Stimulated activated naive CD8-positive, alpha-beta T cell treated with anti-CD3 and anti-CD28 coated beads, Interleukin-15, amount 100 ng/mL, for 72 hours (primary cell): ENCODE results near the gene BMP8A.
A peak's percentile ranks its signal among the peaks of the same experiment; 100 is the strongest.
"Not testable (repeated sequence)": the region's sequence is repeated elsewhere in the genome, so short reads cannot be mapped to it uniquely, and the experiment has no call there.

Experiments used
- ATAC-seq: fragments of 150-1000 bp; cut with Tn5 transposase; 2 replicates; pipeline ENCODE4 v1.10.0; 2021; ENCODE audit warnings: mild to moderate bottlenecking, moderate library complexity
- DNase-seq, 2 donors: peaks; one replicate each; pipeline ENCODE4 v3.0.0; 2021 to 2022
- H3K27ac Mint-ChIP-seq, 2 donors: one replicate each; pipeline ENCODE4 v1.8.0; 2022; ENCODE audit warnings: mild to moderate bottlenecking in 2 of 2, mixed read lengths in 2 of 2, moderate library complexity in 2 of 2
- H3K27me3 Mint-ChIP-seq: one replicate; pipeline ENCODE4 v1.8.0; 2022; ENCODE audit warnings: mixed read lengths
- H3K4me1 Mint-ChIP-seq: one replicate; pipeline ENCODE4 v1.8.0; 2022; ENCODE audit warnings: mild to moderate bottlenecking, mixed read lengths
- H3K4me3 Mint-ChIP-seq, 2 donors: one replicate each; pipeline ENCODE4 v1.8.0; 2022; ENCODE audit warnings: mild to moderate bottlenecking in 2 of 2, mixed read lengths in 2 of 2, moderate library complexity in 1 of 2
- H3K9me3 Mint-ChIP-seq, 2 donors: one replicate each; pipeline ENCODE4 v1.8.0; 2022; ENCODE audit warnings: mixed read lengths in 2 of 2

The BMP8A gene

GRCh38 chr1:39493043-39493810 is 1.8 kb downstream of the BMP8A start:
- DNase-seq, ATAC-seq, H3K27ac Mint-ChIP-seq, H3K9me3 Mint-ChIP-seq: not testable (repeated sequence)
- Mint-ChIP-seq H3K4me1 (peaks cover 24% of the 10 kb centered on the region), H3K27me3 (peaks cover 66% of the 10 kb centered on the region), H3K4me3 (peak overlapping the region in 1 of 2 donors; percentile 62)

GRCh38 chr1:39494671-39495410 is 3.4 kb downstream of the BMP8A start:
- no peak for DNase-seq
- no peak for ATAC-seq
- H3K27ac Mint-ChIP-seq: no peak overlapping the region
- no peak overlapping the region for H3K4me3 Mint-ChIP-seq
- H3K9me3 Mint-ChIP-seq: no peaks in the 10 kb centered on the region
- peaks cover 16% of the 10 kb centered on the region for H3K4me1 Mint-ChIP-seq
- H3K27me3 Mint-ChIP-seq: peaks cover 64% of the 10 kb centered on the region

- not testable (repeated sequence) for ATAC-seq, H3K4me3 Mint-ChIP-seq, DNase-seq, H3K27ac Mint-ChIP-seq, H3K4me1 Mint-ChIP-seq, H3K9me3 Mint-ChIP-seq
- peaks cover 59% of the 10 kb centered on the region for H3K27me3 Mint-ChIP-seq
Observed at GRCh38 chr1:39496520-39496919, 5.1 kb downstream of the BMP8A start.

- Mint-ChIP-seq H3K27me3 (peaks cover 51% of the 10 kb centered on the region), H3K4me1 (no peaks in the 10 kb centered on the region), H3K9me3 (no peaks in the 10 kb centered on the region), H3K4me3 (no peak overlapping the region), H3K27ac (no peak overlapping the region)
- DNase-seq (no peak), ATAC-seq (no peak)
Observed at GRCh38 chr1:39497585-39497984, 6.1 kb downstream of the BMP8A start.

GRCh38 chr1:39498096-39498710 is 6.8 kb downstream of the BMP8A start:
- not testable (repeated sequence) for ATAC-seq, H3K27ac Mint-ChIP-seq, H3K4me1 Mint-ChIP-seq, H3K9me3 Mint-ChIP-seq, H3K4me3 Mint-ChIP-seq, DNase-seq
- peaks cover 45% of the 10 kb centered on the region for H3K27me3 Mint-ChIP-seq

- peaks cover 39% of the 10 kb centered on the region for H3K27me3 Mint-ChIP-seq
- not testable (repeated sequence) for H3K27ac Mint-ChIP-seq, H3K4me1 Mint-ChIP-seq, DNase-seq, H3K9me3 Mint-ChIP-seq, H3K4me3 Mint-ChIP-seq
- ATAC-seq: peak; percentile 18
Observed at GRCh38 chr1:39498821-39499220, 7.4 kb downstream of the BMP8A start.

- DNase-seq (no peak), ATAC-seq (no peak)
- H3K4me1 Mint-ChIP-seq: no peaks in the 10 kb centered on the region
- H3K27me3 Mint-ChIP-seq: peaks cover 31% of the 10 kb centered on the region
- H3K27ac Mint-ChIP-seq: no peak overlapping the region
- H3K4me3 Mint-ChIP-seq: no peak overlapping the region
- H3K9me3 Mint-ChIP-seq: no peaks in the 10 kb centered on the region
Observed at GRCh38 chr1:39499668-39500067, 8.2 kb downstream of the BMP8A start.

- Mint-ChIP-seq H3K27me3 (peaks cover 30% of the 10 kb centered on the region), H3K9me3 (no peaks in the 10 kb centered on the region), H3K27ac (peak overlapping the region in 1 of 2 donors; percentile 49), H3K4me1 (no peaks in the 10 kb centered on the region), H3K4me3 (no peak overlapping the region)
- ATAC-seq (no peak), DNase-seq (no peak)
Observed at GRCh38 chr1:39500862-39501389, 9.5 kb downstream of the BMP8A start.

- no peak for ATAC-seq
- no peaks in the 10 kb centered on the region for H3K4me1 Mint-ChIP-seq
- DNase-seq: no peak
Observed at GRCh38 chr1:39501666-39502065, 10.2 kb downstream of the BMP8A start.

GRCh38 chr1:39504436-39504835 is 13.0 kb downstream of the BMP8A start:
- H3K9me3 Mint-ChIP-seq, DNase-seq, ATAC-seq: not testable (repeated sequence)

More at GRCh38 chr1:39501666-39502065, 10.2 kb downstream of the BMP8A start:
- Mint-ChIP-seq H3K9me3 (no peaks in the 10 kb centered on the region), H3K27me3 (peaks cover 29% of the 10 kb centered on the region), H3K27ac (no peak overlapping the region), H3K4me3 (no peak overlapping the region)

GRCh38 chr1:39505289-39505688 is 13.9 kb downstream of the BMP8A start:
- Mint-ChIP-seq H3K4me3 (no peak overlapping the region), H3K27ac (no peak overlapping the region), H3K9me3 (no peaks in the 10 kb centered on the region), H3K4me1 (peaks cover 13% of the 10 kb centered on the region), H3K27me3 (peaks cover 43% of the 10 kb centered on the region)
- no peak for ATAC-seq
- no peak for DNase-seq

More at GRCh38 chr1:39504436-39504835, 13.0 kb downstream of the BMP8A start:
- H3K4me1 Mint-ChIP-seq, H3K27ac Mint-ChIP-seq, H3K4me3 Mint-ChIP-seq: not testable (repeated sequence)
- peaks cover 39% of the 10 kb centered on the region for H3K27me3 Mint-ChIP-seq

GRCh38 chr1:39507230-39507928 is 15.9 kb downstream of the BMP8A start:
- H3K4me1 Mint-ChIP-seq: peaks cover 19% of the 10 kb centered on the region

GRCh38 chr1:39508266-39508665 is 16.8 kb downstream of the BMP8A start:
- Mint-ChIP-seq H3K27ac (peak overlapping the region in 1 of 2 donors; percentile 54), H3K27me3 (peaks cover 36% of the 10 kb centered on the region), H3K4me3 (no peak overlapping the region), H3K4me1 (peaks cover 19% of the 10 kb centered on the region), H3K9me3 (no peaks in the 10 kb centered on the region)
- no peak for DNase-seq
- ATAC-seq: no peak

More at GRCh38 chr1:39507230-39507928, 15.9 kb downstream of the BMP8A start:
- DNase-seq (no peak), ATAC-seq (no peak)
- Mint-ChIP-seq H3K9me3 (no peaks in the 10 kb centered on the region), H3K4me3 (no peak overlapping the region), H3K27me3 (peaks cover 36% of the 10 kb centered on the region), H3K27ac (no peak overlapping the region)

GRCh38 chr1:39508857-39509305 is 17.4 kb downstream of the BMP8A start:
- peak; percentile 54 for ATAC-seq
- peak overlapping the region in 1 of 2 donors; percentile 54 for H3K27ac Mint-ChIP-seq
- H3K27me3 Mint-ChIP-seq: peaks cover 36% of the 10 kb centered on the region
- H3K9me3 Mint-ChIP-seq: no peaks in the 10 kb centered on the region
- peak overlapping the region in 1 of 2 donors; percentile 68 for H3K4me3 Mint-ChIP-seq
- peaks cover 19% of the 10 kb centered on the region for H3K4me1 Mint-ChIP-seq
- no peak for DNase-seq
